Endothelial cell of umbilical vein (primary cell): ENCODE data around the gene SCN2B. TPM values are rescaled to one million over a fixed set of nuclear protein-coding genes. Genes with fewer than 3 reads are reported as not detected.

Experiments
- BruUV-seq: library from RNA; stranded (reverse); fragments of 400-500 nt; replicated peaks from 2 replicates; lab custom pipeline; 2021; lab: Mats Ljungman, UMichigan
- CTCF ChIA-PET: fragments of 300-600, 350-600 bp; sonication (Branson Sonifier 250); formaldehyde crosslinking; loops from one replicate; lab custom pipeline; 2021; ENCODE audit warnings: antibody characterized with exemption, inconsistent platforms; lab: Charles Lee
- POLR2A ChIA-PET: fragments of 300-600, 350-600 bp; sonication (Branson Sonifier 250); formaldehyde crosslinking; loops from one replicate; lab custom pipeline; 2021; ENCODE audit warnings: antibody characterized with exemption, inconsistent platforms; lab: Charles Lee
- DNase-seq: peaks from one replicate; pipeline ENCODE4 v3.0.0-alpha.2; 2011; ENCODE audit warnings: low read depth, low spot score
- FAIRE-seq: peaks from 2 replicates; lab custom pipeline; 2011; peaks lifted over from hg19 to GRCh38; lab: Jason Lieb, UNC
- H2AFZ ChIP-seq: 2 replicates; pipeline ENCODE4 v1.6.0; 2012; ENCODE audit warnings: low read depth, low read length, control low read depth, inconsistent platforms
- H3K27ac ChIP-seq: 2 replicates; pipeline ENCODE4 v1.5.1; 2011; ENCODE audit warnings: low read depth, mild to moderate bottlenecking, control low read depth, low read length, moderate library complexity; ENCODE audit not compliant: insufficient read depth
- H3K27me3 ChIP-seq, 2 experiments: 2 replicates each; pipeline versions ENCODE4 v1.6.0 to v1.6.1; 2011; ENCODE audit warnings: low read length in 2 of 2, mixed read lengths in 1 of 2; ENCODE audit not compliant: control insufficient read depth in 2 of 2, insufficient read depth in 2 of 2
- H3K36me3 ChIP-seq, 2 experiments: 2 replicates in 1 of 2; 3 replicates in 1 of 2; pipeline ENCODE4 v1.5.1; 2011; ENCODE audit warnings: low read length in 2 of 2, mild to moderate bottlenecking in 1 of 2, moderate library complexity in 1 of 2; ENCODE audit not compliant: control insufficient read depth in 2 of 2, insufficient read depth in 2 of 2; ENCODE audit errors: extremely low read depth in 1 of 2
- H3K4me1 ChIP-seq: 3 replicates; pipeline ENCODE4 v1.5.1; 2011; ENCODE audit warnings: mild to moderate bottlenecking, low read length; ENCODE audit not compliant: control insufficient read depth, insufficient read depth; ENCODE audit errors: extremely low read depth
- H3K4me2 ChIP-seq: 2 replicates; pipeline ENCODE4 v1.6.1; 2011; ENCODE audit warnings: low read length, control low read depth, mixed read lengths; ENCODE audit not compliant: insufficient read depth
- H3K4me3 ChIP-seq, 3 experiments: fragments of 200-600 bp in 1 of 3; sonication (generic), shearing (Covaris generic) in 1 of 3; replicated peaks in 1 of 3; 2 replicates each; pipeline ENCODE4 v1.5.1; 2011 to 2016; ENCODE audit warnings: control low read depth in 3 of 3, low read length in 3 of 3, mild to moderate bottlenecking in 2 of 3, inconsistent platforms in 1 of 3, low read depth in 1 of 3, moderate library complexity in 1 of 3; ENCODE audit not compliant: insufficient read depth in 1 of 3
- H3K79me2 ChIP-seq: 2 replicates; pipeline ENCODE4 v1.6.0; 2012; ENCODE audit warnings: low read length, inconsistent platforms; ENCODE audit not compliant: control insufficient read depth, insufficient read depth
- H3K9ac ChIP-seq: replicated peaks from 2 replicates; pipeline ENCODE3; 2011; ENCODE audit warnings: low read length, control low read depth; ENCODE audit not compliant: insufficient read depth; ENCODE audit errors: extremely low read depth
- H3K9me1 ChIP-seq: replicated peaks from 3 replicates; pipeline ENCODE4 v1.6.0; 2011; ENCODE audit warnings: mild to moderate bottlenecking, low read length; ENCODE audit not compliant: control insufficient read depth, insufficient read depth; ENCODE audit errors: extremely low read depth
- H3K9me3 ChIP-seq: replicated peaks from 2 replicates; pipeline ENCODE4 v1.5.1; 2012; ENCODE audit warnings: low read length, inconsistent platforms; ENCODE audit not compliant: control insufficient read depth, insufficient read depth
- H4K20me1 ChIP-seq: replicated peaks from 2 replicates; pipeline ENCODE3; 2011; ENCODE audit warnings: mild to moderate bottlenecking, low read length; ENCODE audit not compliant: control insufficient read depth, insufficient read depth; ENCODE audit errors: extremely low read depth
- EZH2 ChIP-seq: IDR thresholded peaks from 2 replicates; pipeline ENCODE4 v1.6.1; 2012; ENCODE audit warnings: borderline replicate concordance, low read depth, mild to moderate bottlenecking, moderate library complexity, low read length, inconsistent platforms; ENCODE audit not compliant: severe bottlenecking
- FOS ChIP-seq: IDR thresholded peaks from 2 replicates; pipeline ENCODE4 v1.6.1; 2011; ENCODE audit warnings: mild to moderate bottlenecking, low read length, moderate library complexity, borderline replicate concordance; ENCODE audit not compliant: insufficient read depth
- GATA2 ChIP-seq: IDR thresholded peaks from 2 replicates; pipeline ENCODE4 v1.7.0; 2011; ENCODE audit warnings: low read depth, mild to moderate bottlenecking, moderate library complexity, mixed read lengths, low read length; ENCODE audit not compliant: insufficient read length, insufficient read depth
- JUN ChIP-seq: IDR thresholded peaks from 2 replicates; pipeline ENCODE4 v1.6.1; 2011; ENCODE audit warnings: borderline replicate concordance, low read depth; ENCODE audit not compliant: insufficient read length, insufficient read depth
- MYC ChIP-seq: IDR thresholded peaks from one replicate; pipeline ENCODE4 v1.6.1; 2011; ENCODE audit warnings: mild to moderate bottlenecking, low read depth, low read length
- POLR2A ChIP-seq: IDR thresholded peaks from 2 replicates; pipeline ENCODE4 v1.6.1; 2012; ENCODE audit warnings: low read depth, mild to moderate bottlenecking, control low read depth, low read length
- POLR2AphosphoS5 ChIP-seq: IDR thresholded peaks from 2 replicates; pipeline ENCODE4 v1.6.1; 2012; ENCODE audit warnings: low read depth, mild to moderate bottlenecking, control low read depth, low read length, moderate library complexity; ENCODE audit not compliant: insufficient read depth
- dilution Hi-C: fragments of 300-500 bp; cut with MboI; formaldehyde crosslinking; loops from one replicate; pipeline ENCODE4 v1.15.0; 2019; ENCODE audit warnings: low sequenced_read_pairs; ENCODE audit not compliant: extremely low pct_ligation_motif_present
- intact Hi-C: fragments of 100-400 bp; cut with micrococcal nuclease; formaldehyde crosslinking; loops from one replicate; pipeline ENCODE4 v1.10.0; 2022
- polyA plus RNA-seq, 4 experiments: library from polyadenylated mRNA; depleted of rRNA in 3 of 4; stranded (reverse) in 3 of 4; unstranded in 1 of 4; fragments of >200 nt; gene quantifications; 2 replicates each; pipeline versions ENCODE4 v1.2.1 to v1.2.3, GENCODE V29; 2011 to 2012; ENCODE audit warnings: missing spikeins in 1 of 4
- total RNA-seq: library from RNA; stranded (reverse); gene quantifications from 2 replicates; pipeline ENCODE4 v1.2.3, GENCODE V29; 2021
- TF ChIP-seq, protein P1 (sequence below): IDR thresholded peaks from 2 replicates; pipeline ENCODE4 v1.6.1; 2011; ENCODE audit not compliant: insufficient read depth, insufficient read length
- TF ChIP-seq, protein P2 (sequence below), 2 donors: IDR thresholded peaks; 1 replicate in 1 of 2; 2 replicates in 1 of 2; pipeline ENCODE4 v1.5.1; 2011; ENCODE audit warnings: low read length in 2 of 2, mild to moderate bottlenecking in 2 of 2, moderate library complexity in 2 of 2, control low read depth in 1 of 2, inconsistent platforms in 1 of 2, low read depth in 1 of 2; ENCODE audit not compliant: insufficient read depth in 1 of 2; ENCODE audit errors: extremely low read depth in 1 of 2

The SCN2B gene
- total and polyA plus RNA-seq, 2 donors (not counting 3 experiments of a cell fraction or from before 2014, with no cell fraction given) = not detected

DNA sequence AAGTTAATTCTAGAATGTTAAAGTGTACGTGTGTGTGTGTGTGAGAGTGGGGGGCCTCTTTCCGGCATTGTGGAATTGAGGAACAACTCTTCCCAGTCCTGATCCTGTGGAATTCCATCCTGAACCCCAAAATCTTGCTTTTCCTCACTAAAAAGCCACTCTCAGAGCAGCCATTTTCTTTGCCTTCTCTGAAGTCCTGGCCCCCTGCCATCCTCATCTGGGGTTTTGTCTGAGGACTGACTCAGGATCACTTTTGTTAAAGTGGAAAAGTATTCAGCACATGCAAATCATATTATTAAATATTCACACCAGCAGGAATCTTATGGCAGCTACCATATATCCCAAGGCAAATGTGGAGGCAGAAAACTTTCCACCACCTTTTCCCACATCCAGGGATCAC is 27.6 kb downstream of the SCN2B start:
- Histone ChIP-seq H3K4me1 (peaks cover 3% of the 10 kb centered on the region), H4K20me1 (no peaks in the 10 kb centered on the region), H3K79me2 (no peaks in the 10 kb centered on the region), H2AFZ (no peak overlapping the region), H3K4me2 (no peak overlapping the region), H3K9me3 (no peaks in the 10 kb centered on the region), H3K9me1 (no peaks in the 10 kb centered on the region), H3K36me3 (no peaks in the 10 kb centered on the region), H3K4me3 (no peak overlapping the region), H3K27me3 (peaks cover 56 to 58% of the 10 kb centered on the region in 2 experiments), H3K27ac (no peak overlapping the region), H3K9ac (no peak overlapping the region)
- TF ChIP-seq EZH2 (no peak), GATA2 (no peak), MYC (no peak), FOS (no peak), POLR2AphosphoS5 (no peak), POLR2A (no peak), JUN (no peak)
- TF ChIP-seq, protein P1, sequence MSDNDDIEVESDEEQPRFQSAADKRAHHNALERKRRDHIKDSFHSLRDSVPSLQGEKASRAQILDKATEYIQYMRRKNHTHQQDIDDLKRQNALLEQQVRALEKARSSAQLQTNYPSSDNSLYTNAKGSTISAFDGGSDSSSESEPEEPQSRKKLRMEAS = no peak
- TF ChIP-seq, protein P2, sequence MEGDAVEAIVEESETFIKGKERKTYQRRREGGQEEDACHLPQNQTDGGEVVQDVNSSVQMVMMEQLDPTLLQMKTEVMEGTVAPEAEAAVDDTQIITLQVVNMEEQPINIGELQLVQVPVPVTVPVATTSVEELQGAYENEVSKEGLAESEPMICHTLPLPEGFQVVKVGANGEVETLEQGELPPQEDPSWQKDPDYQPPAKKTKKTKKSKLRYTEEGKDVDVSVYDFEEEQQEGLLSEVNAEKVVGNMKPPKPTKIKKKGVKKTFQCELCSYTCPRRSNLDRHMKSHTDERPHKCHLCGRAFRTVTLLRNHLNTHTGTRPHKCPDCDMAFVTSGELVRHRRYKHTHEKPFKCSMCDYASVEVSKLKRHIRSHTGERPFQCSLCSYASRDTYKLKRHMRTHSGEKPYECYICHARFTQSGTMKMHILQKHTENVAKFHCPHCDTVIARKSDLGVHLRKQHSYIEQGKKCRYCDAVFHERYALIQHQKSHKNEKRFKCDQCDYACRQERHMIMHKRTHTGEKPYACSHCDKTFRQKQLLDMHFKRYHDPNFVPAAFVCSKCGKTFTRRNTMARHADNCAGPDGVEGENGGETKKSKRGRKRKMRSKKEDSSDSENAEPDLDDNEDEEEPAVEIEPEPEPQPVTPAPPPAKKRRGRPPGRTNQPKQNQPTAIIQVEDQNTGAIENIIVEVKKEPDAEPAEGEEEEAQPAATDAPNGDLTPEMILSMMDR (IDR thresholded peaks at IDR 0.05; ENCODE audit: extremely low read depth in 1 of 2, insufficient read depth in 1 of 2, low read depth in 1 of 2, low read length in 2 of 2) = no peak
- CTCF ChIA-PET = interaction anchor here (1.4 to 7.6 kb wide), 3 partner anchors 15 to 23 kb away, joined by 4 to 112 read pairs (median 13); no protein-coding TSS in a partner anchor
- BruUV-seq = no TSS peak
- dilution Hi-C loops (no loop called here), intact Hi-C loops (no loop called here)
- no peak for FAIRE-seq
- DNase-seq = no peak
- POLR2A ChIA-PET = no interaction called here
